DOHH2 (cell line): ENCODE measurements around the gene CAMTA1.

Source experiments
- EZH2phosphoT487 ChIP-seq: fragments of 200-600 bp; sonication (generic); IDR thresholded peaks from 2 replicates; pipeline ENCODE4 v1.6.1; 2017; ENCODE audit warnings: borderline replicate concordance, mild to moderate bottlenecking, antibody characterized with exemption, low read length, moderate library complexity, mixed read lengths
- TF ChIP-seq, protein P1 (sequence below): fragments of 200-600 bp; sonication (generic); IDR thresholded peaks from one replicate; pipeline ENCODE4 v1.5.1; 2014; ENCODE audit warnings: antibody characterized with exemption, mild to moderate bottlenecking, low read depth, low read length; ENCODE audit not compliant: poor library complexity, severe bottlenecking

DNA sequence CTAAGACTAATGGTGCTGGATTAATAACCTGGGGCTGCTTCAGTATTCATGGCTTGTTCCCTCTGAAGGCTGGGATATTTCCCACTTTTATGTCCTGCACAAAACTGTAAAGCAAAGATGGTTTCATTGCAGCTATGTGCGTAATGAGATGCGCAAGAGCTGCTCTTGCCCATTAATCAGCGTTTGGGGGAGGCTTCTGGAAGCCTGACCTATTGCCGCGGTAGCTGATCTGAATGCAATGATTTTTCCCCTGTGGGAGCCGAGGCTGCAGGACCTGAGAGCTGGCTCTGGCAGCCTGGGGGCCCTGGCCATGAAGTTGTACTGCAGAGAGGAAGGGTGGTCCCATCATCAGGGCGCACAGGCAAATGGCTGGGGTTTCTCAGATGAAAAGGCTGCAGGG is 239.8 kb downstream of the CAMTA1 start:
- TF ChIP-seq, protein P1, sequence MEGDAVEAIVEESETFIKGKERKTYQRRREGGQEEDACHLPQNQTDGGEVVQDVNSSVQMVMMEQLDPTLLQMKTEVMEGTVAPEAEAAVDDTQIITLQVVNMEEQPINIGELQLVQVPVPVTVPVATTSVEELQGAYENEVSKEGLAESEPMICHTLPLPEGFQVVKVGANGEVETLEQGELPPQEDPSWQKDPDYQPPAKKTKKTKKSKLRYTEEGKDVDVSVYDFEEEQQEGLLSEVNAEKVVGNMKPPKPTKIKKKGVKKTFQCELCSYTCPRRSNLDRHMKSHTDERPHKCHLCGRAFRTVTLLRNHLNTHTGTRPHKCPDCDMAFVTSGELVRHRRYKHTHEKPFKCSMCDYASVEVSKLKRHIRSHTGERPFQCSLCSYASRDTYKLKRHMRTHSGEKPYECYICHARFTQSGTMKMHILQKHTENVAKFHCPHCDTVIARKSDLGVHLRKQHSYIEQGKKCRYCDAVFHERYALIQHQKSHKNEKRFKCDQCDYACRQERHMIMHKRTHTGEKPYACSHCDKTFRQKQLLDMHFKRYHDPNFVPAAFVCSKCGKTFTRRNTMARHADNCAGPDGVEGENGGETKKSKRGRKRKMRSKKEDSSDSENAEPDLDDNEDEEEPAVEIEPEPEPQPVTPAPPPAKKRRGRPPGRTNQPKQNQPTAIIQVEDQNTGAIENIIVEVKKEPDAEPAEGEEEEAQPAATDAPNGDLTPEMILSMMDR = no peak
- no peak for TF ChIP-seq EZH2phosphoT487
